Endothelial cell of umbilical vein (primary cell): ENCODE measurements around the gene TM4SF20. TPM values are rescaled to one million over a fixed set of nuclear protein-coding genes. Genes with fewer than 3 reads are reported as not detected.

Source experiments
- BruUV-seq: library from RNA; stranded (reverse); fragments of 400-500 nt; replicated peaks from 2 replicates; lab custom pipeline; 2021; lab: Mats Ljungman, UMichigan
- CTCF ChIA-PET: fragments of 300-600, 350-600 bp; sonication (Branson Sonifier 250); formaldehyde crosslinking; loops from one replicate; lab custom pipeline; 2021; ENCODE audit warnings: antibody characterized with exemption, inconsistent platforms; lab: Charles Lee
- POLR2A ChIA-PET: fragments of 300-600, 350-600 bp; sonication (Branson Sonifier 250); formaldehyde crosslinking; loops from one replicate; lab custom pipeline; 2021; ENCODE audit warnings: antibody characterized with exemption, inconsistent platforms; lab: Charles Lee
- DNase-seq: peaks from one replicate; pipeline ENCODE4 v3.0.0-alpha.2; 2011; ENCODE audit warnings: low read depth, low spot score
- FAIRE-seq: peaks from 2 replicates; lab custom pipeline; 2011; peaks lifted over from hg19 to GRCh38; lab: Jason Lieb, UNC
- H2AFZ ChIP-seq: 2 replicates; pipeline ENCODE4 v1.6.0; 2012; ENCODE audit warnings: low read depth, low read length, control low read depth, inconsistent platforms
- H3K27ac ChIP-seq: 2 replicates; pipeline ENCODE4 v1.5.1; 2011; ENCODE audit warnings: low read depth, mild to moderate bottlenecking, control low read depth, low read length, moderate library complexity; ENCODE audit not compliant: insufficient read depth
- H3K27me3 ChIP-seq, 2 experiments: 2 replicates each; pipeline versions ENCODE4 v1.6.0 to v1.6.1; 2011; ENCODE audit warnings: low read length in 2 of 2, mixed read lengths in 1 of 2; ENCODE audit not compliant: control insufficient read depth in 2 of 2, insufficient read depth in 2 of 2
- H3K36me3 ChIP-seq, 2 experiments: 2 replicates in 1 of 2; 3 replicates in 1 of 2; pipeline ENCODE4 v1.5.1; 2011; ENCODE audit warnings: low read length in 2 of 2, mild to moderate bottlenecking in 1 of 2, moderate library complexity in 1 of 2; ENCODE audit not compliant: control insufficient read depth in 2 of 2, insufficient read depth in 2 of 2; ENCODE audit errors: extremely low read depth in 1 of 2
- H3K4me1 ChIP-seq: 3 replicates; pipeline ENCODE4 v1.5.1; 2011; ENCODE audit warnings: mild to moderate bottlenecking, low read length; ENCODE audit not compliant: control insufficient read depth, insufficient read depth; ENCODE audit errors: extremely low read depth
- H3K4me2 ChIP-seq: 2 replicates; pipeline ENCODE4 v1.6.1; 2011; ENCODE audit warnings: low read length, control low read depth, mixed read lengths; ENCODE audit not compliant: insufficient read depth
- H3K4me3 ChIP-seq, 3 experiments: fragments of 200-600 bp in 1 of 3; sonication (generic), shearing (Covaris generic) in 1 of 3; replicated peaks in 1 of 3; 2 replicates each; pipeline ENCODE4 v1.5.1; 2011 to 2016; ENCODE audit warnings: control low read depth in 3 of 3, low read length in 3 of 3, mild to moderate bottlenecking in 2 of 3, inconsistent platforms in 1 of 3, low read depth in 1 of 3, moderate library complexity in 1 of 3; ENCODE audit not compliant: insufficient read depth in 1 of 3
- H3K79me2 ChIP-seq: 2 replicates; pipeline ENCODE4 v1.6.0; 2012; ENCODE audit warnings: low read length, inconsistent platforms; ENCODE audit not compliant: control insufficient read depth, insufficient read depth
- H3K9ac ChIP-seq: replicated peaks from 2 replicates; pipeline ENCODE3; 2011; ENCODE audit warnings: low read length, control low read depth; ENCODE audit not compliant: insufficient read depth; ENCODE audit errors: extremely low read depth
- H3K9me1 ChIP-seq: replicated peaks from 3 replicates; pipeline ENCODE4 v1.6.0; 2011; ENCODE audit warnings: mild to moderate bottlenecking, low read length; ENCODE audit not compliant: control insufficient read depth, insufficient read depth; ENCODE audit errors: extremely low read depth
- H3K9me3 ChIP-seq: replicated peaks from 2 replicates; pipeline ENCODE4 v1.5.1; 2012; ENCODE audit warnings: low read length, inconsistent platforms; ENCODE audit not compliant: control insufficient read depth, insufficient read depth
- H4K20me1 ChIP-seq: replicated peaks from 2 replicates; pipeline ENCODE3; 2011; ENCODE audit warnings: mild to moderate bottlenecking, low read length; ENCODE audit not compliant: control insufficient read depth, insufficient read depth; ENCODE audit errors: extremely low read depth
- EZH2 ChIP-seq: IDR thresholded peaks from 2 replicates; pipeline ENCODE4 v1.6.1; 2012; ENCODE audit warnings: borderline replicate concordance, low read depth, mild to moderate bottlenecking, moderate library complexity, low read length, inconsistent platforms; ENCODE audit not compliant: severe bottlenecking
- FOS ChIP-seq: IDR thresholded peaks from 2 replicates; pipeline ENCODE4 v1.6.1; 2011; ENCODE audit warnings: mild to moderate bottlenecking, low read length, moderate library complexity, borderline replicate concordance; ENCODE audit not compliant: insufficient read depth
- GATA2 ChIP-seq: IDR thresholded peaks from 2 replicates; pipeline ENCODE4 v1.7.0; 2011; ENCODE audit warnings: low read depth, mild to moderate bottlenecking, moderate library complexity, mixed read lengths, low read length; ENCODE audit not compliant: insufficient read length, insufficient read depth
- JUN ChIP-seq: IDR thresholded peaks from 2 replicates; pipeline ENCODE4 v1.6.1; 2011; ENCODE audit warnings: borderline replicate concordance, low read depth; ENCODE audit not compliant: insufficient read length, insufficient read depth
- MYC ChIP-seq: IDR thresholded peaks from one replicate; pipeline ENCODE4 v1.6.1; 2011; ENCODE audit warnings: mild to moderate bottlenecking, low read depth, low read length
- POLR2A ChIP-seq: IDR thresholded peaks from 2 replicates; pipeline ENCODE4 v1.6.1; 2012; ENCODE audit warnings: low read depth, mild to moderate bottlenecking, control low read depth, low read length
- POLR2AphosphoS5 ChIP-seq: IDR thresholded peaks from 2 replicates; pipeline ENCODE4 v1.6.1; 2012; ENCODE audit warnings: low read depth, mild to moderate bottlenecking, control low read depth, low read length, moderate library complexity; ENCODE audit not compliant: insufficient read depth
- dilution Hi-C: fragments of 300-500 bp; cut with MboI; formaldehyde crosslinking; loops from one replicate; pipeline ENCODE4 v1.15.0; 2019; ENCODE audit warnings: low sequenced_read_pairs; ENCODE audit not compliant: extremely low pct_ligation_motif_present
- intact Hi-C: fragments of 100-400 bp; cut with micrococcal nuclease; formaldehyde crosslinking; loops from one replicate; pipeline ENCODE4 v1.10.0; 2022
- polyA plus RNA-seq, 4 experiments: library from polyadenylated mRNA; depleted of rRNA in 3 of 4; stranded (reverse) in 3 of 4; unstranded in 1 of 4; fragments of >200 nt; gene quantifications; 2 replicates each; pipeline versions ENCODE4 v1.2.1 to v1.2.3, GENCODE V29; 2011 to 2012; ENCODE audit warnings: missing spikeins in 1 of 4
- total RNA-seq: library from RNA; stranded (reverse); gene quantifications from 2 replicates; pipeline ENCODE4 v1.2.3, GENCODE V29; 2021
- TF ChIP-seq, protein P1 (sequence below): IDR thresholded peaks from 2 replicates; pipeline ENCODE4 v1.6.1; 2011; ENCODE audit not compliant: insufficient read depth, insufficient read length
- TF ChIP-seq, protein P2 (sequence below), 2 donors: IDR thresholded peaks; 1 replicate in 1 of 2; 2 replicates in 1 of 2; pipeline ENCODE4 v1.5.1; 2011; ENCODE audit warnings: low read length in 2 of 2, mild to moderate bottlenecking in 2 of 2, moderate library complexity in 2 of 2, control low read depth in 1 of 2, inconsistent platforms in 1 of 2, low read depth in 1 of 2; ENCODE audit not compliant: insufficient read depth in 1 of 2; ENCODE audit errors: extremely low read depth in 1 of 2

TM4SF20 gene
- total and polyA plus RNA-seq, 2 donors (not counting 3 experiments of a cell fraction or from before 2014, with no cell fraction given), result not detected

DNA sequence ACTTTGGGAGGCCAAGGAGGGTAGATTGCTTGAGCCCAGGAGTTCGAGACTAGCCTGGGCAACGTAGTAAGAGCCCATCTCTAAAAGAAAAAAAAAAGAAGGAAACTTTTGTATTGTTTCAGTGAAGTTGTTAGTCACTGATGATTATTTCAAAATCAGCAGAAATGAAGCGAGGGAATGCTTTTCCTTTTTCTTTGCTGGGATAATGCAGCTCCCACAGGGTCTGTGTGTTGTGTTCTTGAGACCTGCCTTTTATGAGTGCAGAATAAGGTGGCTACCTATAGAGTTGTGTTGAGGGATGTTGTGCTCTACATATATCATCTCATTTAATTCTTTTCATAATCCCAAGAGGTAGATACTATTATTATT is 11.7 kb downstream of the TM4SF20 start:
- Histone ChIP-seq H4K20me1 (no peaks in the 10 kb centered on the region), H3K9me1 (no peaks in the 10 kb centered on the region), H3K79me2 (no peaks in the 10 kb centered on the region), H3K9ac (no peak overlapping the region), H2AFZ (no peak overlapping the region), H3K9me3 (no peaks in the 10 kb centered on the region), H3K36me3 (no peaks in the 10 kb centered on the region), H3K27ac (no peak overlapping the region), H3K4me1 (no peaks in the 10 kb centered on the region), H3K27me3 (no peaks in the 10 kb centered on the region), H3K4me3 (no peak overlapping the region), H3K4me2 (no peak overlapping the region)
- TF ChIP-seq MYC, result no peak
- TF ChIP-seq POLR2A, result no peak
- no peak for TF ChIP-seq EZH2
- no peak for TF ChIP-seq FOS
- no peak for TF ChIP-seq JUN
- no peak for TF ChIP-seq POLR2AphosphoS5
- TF ChIP-seq, protein P1, sequence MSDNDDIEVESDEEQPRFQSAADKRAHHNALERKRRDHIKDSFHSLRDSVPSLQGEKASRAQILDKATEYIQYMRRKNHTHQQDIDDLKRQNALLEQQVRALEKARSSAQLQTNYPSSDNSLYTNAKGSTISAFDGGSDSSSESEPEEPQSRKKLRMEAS, result no peak
- TF ChIP-seq, protein P2, sequence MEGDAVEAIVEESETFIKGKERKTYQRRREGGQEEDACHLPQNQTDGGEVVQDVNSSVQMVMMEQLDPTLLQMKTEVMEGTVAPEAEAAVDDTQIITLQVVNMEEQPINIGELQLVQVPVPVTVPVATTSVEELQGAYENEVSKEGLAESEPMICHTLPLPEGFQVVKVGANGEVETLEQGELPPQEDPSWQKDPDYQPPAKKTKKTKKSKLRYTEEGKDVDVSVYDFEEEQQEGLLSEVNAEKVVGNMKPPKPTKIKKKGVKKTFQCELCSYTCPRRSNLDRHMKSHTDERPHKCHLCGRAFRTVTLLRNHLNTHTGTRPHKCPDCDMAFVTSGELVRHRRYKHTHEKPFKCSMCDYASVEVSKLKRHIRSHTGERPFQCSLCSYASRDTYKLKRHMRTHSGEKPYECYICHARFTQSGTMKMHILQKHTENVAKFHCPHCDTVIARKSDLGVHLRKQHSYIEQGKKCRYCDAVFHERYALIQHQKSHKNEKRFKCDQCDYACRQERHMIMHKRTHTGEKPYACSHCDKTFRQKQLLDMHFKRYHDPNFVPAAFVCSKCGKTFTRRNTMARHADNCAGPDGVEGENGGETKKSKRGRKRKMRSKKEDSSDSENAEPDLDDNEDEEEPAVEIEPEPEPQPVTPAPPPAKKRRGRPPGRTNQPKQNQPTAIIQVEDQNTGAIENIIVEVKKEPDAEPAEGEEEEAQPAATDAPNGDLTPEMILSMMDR (IDR thresholded peaks at IDR 0.05; ENCODE audit: extremely low read depth in 1 of 2, insufficient read depth in 1 of 2, low read depth in 1 of 2, low read length in 2 of 2), result no peak
- TF ChIP-seq GATA2, result no peak
- intact Hi-C loops, result no loop called here
- FAIRE-seq (no peak), DNase-seq (no peak)
- dilution Hi-C loops, result no loop called here
- ChIA-PET CTCF (interaction anchor here (1.4 kb wide), 1 partner anchor 48 kb away, joined by 3 read pairs; no protein-coding TSS in a partner anchor), POLR2A (no interaction called here)
- BruUV-seq, result no TSS peak
